HepG2 (cell line): ENCODE measurements around the gene RPSA.

Source experiments
- EZH2 ChIP-seq: conservative IDR thresholded peaks from 2 replicates; pipeline ENCODE4 v1.6.1; 2012; ENCODE audit warnings: mild to moderate bottlenecking, low read depth, low read length, moderate library complexity
- KDM5A ChIP-seq: fragments of 200-600 bp; sonication (generic); IDR thresholded peaks from 2 replicates; pipeline ENCODE4 v1.7.0; 2018; ENCODE audit warnings: antibody characterized with exemption, mild to moderate bottlenecking, low read length, borderline replicate concordance
- SIX1 ChIP-seq: sonication (generic); formaldehyde crosslinking; IDR thresholded peaks from 2 replicates; pipeline ENCODE4 v1.4.0; 2020; ENCODE audit warnings: missing genetic modification reagents, borderline replicate concordance
- SMARCC2 ChIP-seq: fragments of 450-650 bp; IDR thresholded peaks from 2 replicates; pipeline ENCODE4 v1.6.1; 2017; ENCODE audit warnings: antibody characterized with exemption, mild to moderate bottlenecking
- ZFP41 ChIP-seq: sonication (generic); formaldehyde crosslinking; IDR thresholded peaks from 2 replicates; pipeline ENCODE4 v1.4.0; 2020; ENCODE audit warnings: mild to moderate bottlenecking, missing genetic modification reagents, borderline replicate concordance
- ZNF558 ChIP-seq: sonication (generic); formaldehyde crosslinking; IDR thresholded peaks from 2 replicates; pipeline ENCODE4 v1.9.0; 2022; ENCODE audit warnings: mild to moderate bottlenecking, missing genetic modification reagents, borderline replicate concordance
- TF ChIP-seq, protein P1 (sequence below): sonication (generic); formaldehyde crosslinking; IDR thresholded peaks from 2 replicates; pipeline ENCODE4 v1.4.0; 2020; ENCODE audit warnings: missing genetic modification reagents

- TF ChIP-seq ZFP41 (CRISPR knock-in tag) (no peak), KDM5A (no peak), ZNF558 (no peak), EZH2 (no peak), SIX1 (CRISPR knock-in tag) (no peak), SMARCC2 (no peak)
- TF ChIP-seq, protein P1, sequence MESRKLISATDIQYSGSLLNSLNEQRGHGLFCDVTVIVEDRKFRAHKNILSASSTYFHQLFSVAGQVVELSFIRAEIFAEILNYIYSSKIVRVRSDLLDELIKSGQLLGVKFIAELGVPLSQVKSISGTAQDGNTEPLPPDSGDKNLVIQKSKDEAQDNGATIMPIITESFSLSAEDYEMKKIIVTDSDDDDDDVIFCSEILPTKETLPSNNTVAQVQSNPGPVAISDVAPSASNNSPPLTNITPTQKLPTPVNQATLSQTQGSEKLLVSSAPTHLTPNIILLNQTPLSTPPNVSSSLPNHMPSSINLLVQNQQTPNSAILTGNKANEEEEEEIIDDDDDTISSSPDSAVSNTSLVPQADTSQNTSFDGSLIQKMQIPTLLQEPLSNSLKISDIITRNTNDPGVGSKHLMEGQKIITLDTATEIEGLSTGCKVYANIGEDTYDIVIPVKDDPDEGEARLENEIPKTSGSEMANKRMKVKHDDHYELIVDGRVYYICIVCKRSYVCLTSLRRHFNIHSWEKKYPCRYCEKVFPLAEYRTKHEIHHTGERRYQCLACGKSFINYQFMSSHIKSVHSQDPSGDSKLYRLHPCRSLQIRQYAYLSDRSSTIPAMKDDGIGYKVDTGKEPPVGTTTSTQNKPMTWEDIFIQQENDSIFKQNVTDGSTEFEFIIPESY (CRISPR knock-in tag) = no peak
These were observed 3.1 kb downstream of the RPSA start for GRCh38 chr3:39409514-39410136.
